PC-9 (cell line): ENCODE results near the gene KCNK5. TPM values are rescaled to one million over a fixed set of nuclear protein-coding genes. Genes with fewer than 3 reads are reported as not detected.

Experiments used
- BruUV-seq: library from RNA; stranded (reverse); fragments of 400-500 nt; replicated peaks from 2 replicates; lab custom pipeline; 2021; lab: Mats Ljungman, UMichigan
- CTCF ChIA-PET: fragments of 300-600 bp; sonication (Branson Sonifier 250); formaldehyde crosslinking; loops from one replicate; lab custom pipeline; 2022; ENCODE audit warnings: antibody characterized with exemption; lab: Charles Lee
- POLR2A ChIA-PET: fragments of 300-600 bp; sonication (Branson Sonifier 250); formaldehyde crosslinking; loops from one replicate; lab custom pipeline; 2022; ENCODE audit warnings: antibody characterized with exemption; ENCODE audit not compliant: unreplicated experiment; lab: Charles Lee
- DNase-seq, 2 experiments: peaks; one replicate each; pipeline versions ENCODE4 v3.0.0 to v3.0.0-alpha.2; 2015 to 2022; ENCODE audit warnings: mixed read lengths in 1 of 2
- H2AFZ ChIP-seq: fragments of 200-600 bp; sonication (generic); 2 replicates; pipeline ENCODE4 v1.8.1; 2017; ENCODE audit warnings: antibody characterized with exemption
- H3F3A ChIP-seq: fragments of 200-600 bp; sonication (generic); 2 replicates; pipeline ENCODE4 v1.8.1; 2017; ENCODE audit warnings: antibody characterized with exemption, mild to moderate bottlenecking, low read depth; ENCODE audit not compliant: insufficient read depth
- H3K27ac ChIP-seq: fragments of 200-600 bp; sonication (generic); 2 replicates; pipeline ENCODE4 v1.6.1; 2016; ENCODE audit warnings: mixed run types
- H3K27me3 ChIP-seq: fragments of 200-600 bp; sonication (generic); 2 replicates; pipeline ENCODE4 v1.6.1; 2016; ENCODE audit warnings: low read depth, mixed run types; ENCODE audit not compliant: insufficient read depth
- H3K36me3 ChIP-seq: fragments of 200-600 bp; sonication (generic); 2 replicates; pipeline ENCODE4 v1.6.1; 2016; ENCODE audit warnings: low read depth, mixed run types
- H3K4me1 ChIP-seq: fragments of 200-600 bp; sonication (generic); replicated peaks from 2 replicates; pipeline ENCODE4 v1.6.1; 2016; ENCODE audit warnings: mixed run types; ENCODE audit not compliant: insufficient read depth
- H3K4me2 ChIP-seq: fragments of 200-600 bp; sonication (generic); 2 replicates; pipeline ENCODE4 v1.6.1; 2017; ENCODE audit warnings: mixed run types
- H3K4me3 ChIP-seq: fragments of 200-600 bp; sonication (generic); 2 replicates; pipeline ENCODE4 v1.6.1; 2016; ENCODE audit warnings: mixed run types
- H3K79me2 ChIP-seq: fragments of 200-600 bp; sonication (generic); 2 replicates; pipeline ENCODE4 v1.6.1; 2017; ENCODE audit warnings: low read depth, mixed run types
- H3K9me2 ChIP-seq: fragments of 200-600 bp; sonication (generic); 2 replicates; pipeline ENCODE4 v1.8.1; 2017; ENCODE audit warnings: mild to moderate bottlenecking; ENCODE audit not compliant: insufficient read depth
- H3K9me3 ChIP-seq: fragments of 200-600 bp; sonication (generic); 2 replicates; pipeline ENCODE4 v1.8.1; 2016; ENCODE audit warnings: low read depth; ENCODE audit not compliant: insufficient read depth
- H4K20me1 ChIP-seq: fragments of 200-600 bp; sonication (generic); 2 replicates; pipeline ENCODE4 v1.8.1; 2017; ENCODE audit not compliant: insufficient read depth
- EZH2 ChIP-seq: fragments of 200-600 bp; sonication (generic); IDR thresholded peaks from 2 replicates; pipeline ENCODE4 v1.8.0; 2017; ENCODE audit warnings: antibody characterized with exemption, low read depth
- intact Hi-C: fragments of 100-400 bp; cut with micrococcal nuclease; formaldehyde crosslinking; loops from one replicate; pipeline ENCODE4 v1.10.0; 2022; ENCODE audit not compliant: unreplicated experiment
- total RNA-seq: library from RNA; stranded (reverse); gene quantifications from 2 replicates; pipeline ENCODE4 v1.2.3, GENCODE V29; 2021
- TF ChIP-seq, protein P1 (sequence below): fragments of 200-600 bp; sonication (generic); conservative IDR thresholded peaks from 2 replicates; pipeline ENCODE4 v1.6.1; 2017; ENCODE audit warnings: mixed run types, antibody characterized with exemption, mild to moderate bottlenecking, moderate library complexity

KCNK5 gene
- total RNA-seq, 1 experiment from 2014 or later, result 11.9 TPM

DNA sequence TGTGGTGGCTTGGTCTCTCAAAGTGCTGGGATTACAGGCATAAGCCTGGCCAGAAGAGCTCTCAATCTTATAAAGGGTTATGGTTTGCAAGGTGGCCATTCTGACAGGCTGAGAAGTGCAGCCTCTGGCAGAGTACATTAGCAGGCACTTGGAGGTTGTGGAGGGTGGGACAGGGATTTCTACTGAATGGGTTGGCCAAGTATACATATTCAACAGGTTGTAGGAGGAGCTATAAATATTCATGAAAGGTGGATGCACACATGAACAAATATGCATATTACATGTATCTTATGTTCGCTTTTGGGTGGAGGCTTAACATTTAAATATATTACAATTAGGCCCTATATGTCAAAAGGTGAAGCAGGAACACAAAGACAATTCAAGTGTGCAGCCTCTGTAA lies 20.0 kb upstream of the KCNK5 start:
- Histone ChIP-seq H3F3A (no peaks in the 10 kb centered on the region), H3K4me3 (no peak overlapping the region), H4K20me1 (no peaks in the 10 kb centered on the region), H3K36me3 (no peaks in the 10 kb centered on the region), H3K4me2 (no peak overlapping the region), H3K79me2 (no peaks in the 10 kb centered on the region), H3K9me3 (no peaks in the 10 kb centered on the region), H3K9me2 (no peaks in the 10 kb centered on the region), H3K4me1 (no peaks in the 10 kb centered on the region), H3K27ac (no peak overlapping the region), H3K27me3 (no peaks in the 10 kb centered on the region), H2AFZ (no peak overlapping the region)
- intact Hi-C loops, result no loop called here
- BruUV-seq, result no TSS peak
- ChIA-PET POLR2A (interaction anchor here (0.7 kb wide), 1 partner anchor 1017 kb away, joined by 3 read pairs; no protein-coding TSS in a partner anchor), CTCF (no interaction called here)
- TF ChIP-seq EZH2, result no peak
- TF ChIP-seq, protein P1, sequence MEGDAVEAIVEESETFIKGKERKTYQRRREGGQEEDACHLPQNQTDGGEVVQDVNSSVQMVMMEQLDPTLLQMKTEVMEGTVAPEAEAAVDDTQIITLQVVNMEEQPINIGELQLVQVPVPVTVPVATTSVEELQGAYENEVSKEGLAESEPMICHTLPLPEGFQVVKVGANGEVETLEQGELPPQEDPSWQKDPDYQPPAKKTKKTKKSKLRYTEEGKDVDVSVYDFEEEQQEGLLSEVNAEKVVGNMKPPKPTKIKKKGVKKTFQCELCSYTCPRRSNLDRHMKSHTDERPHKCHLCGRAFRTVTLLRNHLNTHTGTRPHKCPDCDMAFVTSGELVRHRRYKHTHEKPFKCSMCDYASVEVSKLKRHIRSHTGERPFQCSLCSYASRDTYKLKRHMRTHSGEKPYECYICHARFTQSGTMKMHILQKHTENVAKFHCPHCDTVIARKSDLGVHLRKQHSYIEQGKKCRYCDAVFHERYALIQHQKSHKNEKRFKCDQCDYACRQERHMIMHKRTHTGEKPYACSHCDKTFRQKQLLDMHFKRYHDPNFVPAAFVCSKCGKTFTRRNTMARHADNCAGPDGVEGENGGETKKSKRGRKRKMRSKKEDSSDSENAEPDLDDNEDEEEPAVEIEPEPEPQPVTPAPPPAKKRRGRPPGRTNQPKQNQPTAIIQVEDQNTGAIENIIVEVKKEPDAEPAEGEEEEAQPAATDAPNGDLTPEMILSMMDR, result no peak
- DNase-seq, result no peak

DNA sequence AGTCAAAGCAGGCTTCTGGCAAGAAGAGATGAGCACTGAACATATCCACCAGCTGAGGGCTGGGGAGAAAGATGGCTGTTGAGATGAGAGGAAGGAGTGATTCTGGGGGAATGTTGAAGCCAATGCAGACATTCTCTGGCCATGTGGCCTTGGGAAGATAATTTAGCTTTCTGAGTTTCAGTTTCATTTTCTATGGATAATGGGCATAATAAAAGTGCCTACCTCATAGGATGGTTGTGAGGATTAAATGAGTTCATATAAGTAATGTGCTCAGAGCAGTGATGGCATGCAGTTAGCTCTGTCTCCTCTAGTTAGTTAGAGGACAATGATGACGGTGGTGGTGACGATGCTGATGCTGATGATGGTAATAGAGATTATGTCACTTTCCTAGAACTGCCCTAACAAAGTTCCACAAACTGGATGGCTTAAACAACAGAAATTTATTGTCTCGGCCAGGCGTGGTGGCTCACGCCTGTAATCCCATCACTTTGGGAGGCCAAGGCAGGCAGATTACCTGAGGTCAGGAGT lies 18.5 kb upstream of the KCNK5 start:
- TF ChIP-seq, protein P1, result no peak
- TF ChIP-seq EZH2, result no peak
- BruUV-seq, result no TSS peak
- no peaks in the 10 kb centered on the region for H3K9me2 ChIP-seq
- no peak overlapping the region for H3K27ac ChIP-seq
- H3K79me2 ChIP-seq, result no peaks in the 10 kb centered on the region
- DNase-seq, result no peak
- no peak overlapping the region for H3K4me2 ChIP-seq
- H3K9me3 ChIP-seq, result no peaks in the 10 kb centered on the region
- ChIA-PET CTCF (no interaction called here), POLR2A (no interaction called here)
- no peaks in the 10 kb centered on the region for H3F3A ChIP-seq
- no peaks in the 10 kb centered on the region for H3K36me3 ChIP-seq
- no peak overlapping the region for H3K4me3 ChIP-seq
- no peaks in the 10 kb centered on the region for H3K27me3 ChIP-seq
- no peaks in the 10 kb centered on the region for H3K4me1 ChIP-seq
- intact Hi-C loops, result no loop called here
- no peaks in the 10 kb centered on the region for H4K20me1 ChIP-seq
- H2AFZ ChIP-seq, result no peak overlapping the region

DNA sequence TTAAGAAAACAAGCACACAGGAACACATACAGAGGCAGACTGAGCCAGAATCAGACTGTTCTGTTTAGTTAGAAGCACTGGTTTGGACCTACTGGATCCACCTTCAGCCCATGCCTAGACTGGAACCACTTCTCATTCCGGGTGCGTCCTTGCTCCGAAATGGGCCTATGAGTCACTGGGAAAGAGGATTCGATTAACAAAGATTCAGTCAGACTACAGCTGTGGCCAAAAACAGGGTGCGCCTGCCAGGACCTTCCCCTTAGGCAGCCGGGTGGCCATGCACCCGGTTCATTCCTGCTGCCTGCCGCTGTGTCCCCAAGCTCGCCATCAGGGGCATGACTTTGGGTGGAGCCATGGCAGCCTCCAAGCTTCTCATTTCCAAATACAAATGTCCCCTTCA lies 14.5 kb upstream of the KCNK5 start:
- no peak overlapping the region for H3K4me3 ChIP-seq
- CTCF ChIA-PET, result interaction anchor here (0.5 kb wide), 1 partner anchor 21 kb away, joined by 3 read pairs; no protein-coding TSS in a partner anchor
- H2AFZ ChIP-seq, result no peak overlapping the region
- no peak overlapping the region for H3K4me2 ChIP-seq
- H3K9me2 ChIP-seq, result no peaks in the 10 kb centered on the region
- no peaks in the 10 kb centered on the region for H3F3A ChIP-seq
- H3K36me3 ChIP-seq, result no peaks in the 10 kb centered on the region
- H3K27me3 ChIP-seq, result no peaks in the 10 kb centered on the region
- no peaks in the 10 kb centered on the region for H4K20me1 ChIP-seq
- TF ChIP-seq EZH2, result no peak
- TF ChIP-seq, protein P1, result no peak
- DNase-seq, result no peak
- POLR2A ChIA-PET, result no interaction called here
- no TSS peak for BruUV-seq
- no peaks in the 10 kb centered on the region for H3K9me3 ChIP-seq
- no peak overlapping the region for H3K27ac ChIP-seq
- intact Hi-C loops, result no loop called here
- no peaks in the 10 kb centered on the region for H3K79me2 ChIP-seq
- no peaks in the 10 kb centered on the region for H3K4me1 ChIP-seq
